HepG2 (cell line): ENCODE data around the gene KRTAP10-4. TPM values are rescaled to one million over a fixed set of nuclear protein-coding genes. Genes with fewer than 3 reads are reported as not detected.

ENCODE experiments used
- ARNTL ChIP-seq: sonication (generic); formaldehyde crosslinking; IDR thresholded peaks from 2 replicates; pipeline ENCODE4 v1.4.0; 2020; ENCODE audit warnings: mild to moderate bottlenecking, missing genetic modification reagents
- CENPT ChIP-seq: sonication (generic); formaldehyde crosslinking; IDR thresholded peaks from 2 replicates; pipeline ENCODE4 v1.8.0; 2022; ENCODE audit warnings: low read depth, mild to moderate bottlenecking, moderate library complexity, missing genetic modification reagents
- CREB1 ChIP-seq, 2 experiments: fragments of 450-650 bp in 1 of 2; IDR thresholded peaks; 2 replicates each; pipeline ENCODE4 v1.6.1; 2016 to 2017; ENCODE audit warnings: control low read depth in 1 of 2, mild to moderate bottlenecking in 1 of 2, missing compliant biosample characterization in 1 of 2, missing genetic modification characterization in 1 of 2
- FOXP4 ChIP-seq: sonication (generic); formaldehyde crosslinking; IDR thresholded peaks from 2 replicates; pipeline ENCODE4 v1.4.0; 2020; ENCODE audit warnings: missing genetic modification reagents
- HHEX ChIP-seq: IDR thresholded peaks from 2 replicates; pipeline ENCODE4 v1.6.1; 2016; ENCODE audit warnings: control low read depth
- HMG20A ChIP-seq: IDR thresholded peaks from 2 replicates; pipeline ENCODE4 v1.6.1; 2016; ENCODE audit warnings: borderline replicate concordance
- JARID2 ChIP-seq: sonication (generic); formaldehyde crosslinking; IDR thresholded peaks from 2 replicates; pipeline ENCODE4 v1.8.1; 2023; ENCODE audit warnings: missing genetic modification reagents, inconsistent platforms; ENCODE audit not compliant: insufficient replicate concordance
- KMT2B ChIP-seq: IDR thresholded peaks from 2 replicates; pipeline ENCODE4 v1.6.1; 2016; ENCODE audit warnings: missing genetic modification reagents, missing compliant biosample characterization
- MED13 ChIP-seq: sonication (generic); formaldehyde crosslinking; IDR thresholded peaks from 2 replicates; pipeline ENCODE4 v1.5.0; 2020; ENCODE audit warnings: missing genetic modification reagents
- PRPF4 ChIP-seq: fragments of 200-400 bp; formaldehyde crosslinking; IDR thresholded peaks from 2 replicates; pipeline ENCODE4 v1.6.1; 2016; ENCODE audit warnings: low read length, low read depth; ENCODE audit not compliant: poor library complexity, severe bottlenecking
- SMAD9 ChIP-seq: sonication (generic); formaldehyde crosslinking; IDR thresholded peaks from 2 replicates; pipeline ENCODE4 v1.5.1; 2020; ENCODE audit warnings: mild to moderate bottlenecking, missing genetic modification reagents
- SMC3 ChIP-seq: IDR thresholded peaks from 2 replicates; pipeline ENCODE4 v1.6.1; 2011; ENCODE audit warnings: low read length, improper control_type of control experiment
- ZBTB38 ChIP-seq: sonication (generic); formaldehyde crosslinking; IDR thresholded peaks from 2 replicates; pipeline ENCODE4 v1.5.1; 2020; ENCODE audit warnings: mild to moderate bottlenecking, missing genetic modification reagents
- ZFP62 ChIP-seq: sonication (generic); formaldehyde crosslinking; IDR thresholded peaks from 2 replicates; pipeline ENCODE4 v1.4.0; 2020; ENCODE audit warnings: missing genetic modification reagents
- ZNF101 ChIP-seq: sonication (generic); formaldehyde crosslinking; IDR thresholded peaks from 2 replicates; pipeline ENCODE4 v1.4.0; 2020; ENCODE audit warnings: mild to moderate bottlenecking, low read depth, missing genetic modification reagents, borderline replicate concordance
- ZNF180 ChIP-seq: sonication (generic); formaldehyde crosslinking; IDR thresholded peaks from 2 replicates; pipeline ENCODE4 v1.4.0; 2020; ENCODE audit warnings: low read depth, missing genetic modification reagents, borderline replicate concordance
- ZNF207 ChIP-seq: fragments of 450-650 bp; IDR thresholded peaks from 2 replicates; pipeline ENCODE4 v1.6.1; 2016; ENCODE audit warnings: antibody characterized with exemption, borderline replicate concordance
- ZNF414 ChIP-seq: sonication (generic); formaldehyde crosslinking; IDR thresholded peaks from 2 replicates; pipeline ENCODE4 v1.5.0; 2020; ENCODE audit warnings: missing genetic modification reagents
- ZNF841 ChIP-seq: sonication (generic); formaldehyde crosslinking; IDR thresholded peaks from 2 replicates; pipeline ENCODE4 v1.8.1; 2023; ENCODE audit warnings: missing genetic modification reagents, borderline replicate concordance
- polyA plus RNA-seq, 8 experiments: library from polyadenylated mRNA; depleted of rRNA in 3 of 8; stranded (reverse) in 7 of 8; unstranded in 1 of 8; fragments of >200 nt; fragmentation: Illumina TruSeq in 4 of 8; extraction: Trizol in 4 of 8; gene quantifications; 2 replicates each; pipeline versions ENCODE4 v1.2.1 to v1.2.3, GENCODE V29; 2011 to 2016; ENCODE audit warnings: low read depth in 4 of 8, missing spikeins in 1 of 8, mixed read lengths in 1 of 8; ENCODE audit not compliant: insufficient read depth in 1 of 8
- total RNA-seq, 5 experiments: library from RNA; depleted of rRNA; stranded (reverse); fragments of >200 nt; fragmentation: Illumina TruSeq; extraction: Trizol; gene quantifications; 2 replicates each; pipeline ENCODE4 v1.2.3, GENCODE V29; 2016; ENCODE audit warnings: low read depth in 1 of 5
- TF ChIP-seq, protein P1 (sequence below): sonication (generic); formaldehyde crosslinking; IDR thresholded peaks from 2 replicates; pipeline ENCODE4 v1.4.0; 2020; ENCODE audit warnings: missing genetic modification reagents, borderline replicate concordance

Gene KRTAP10-4
- total and polyA plus RNA-seq, 2 of the 13 experiments (the other 11 are each of a cell fraction or from before 2014, with no cell fraction given), result not detected

DNA sequence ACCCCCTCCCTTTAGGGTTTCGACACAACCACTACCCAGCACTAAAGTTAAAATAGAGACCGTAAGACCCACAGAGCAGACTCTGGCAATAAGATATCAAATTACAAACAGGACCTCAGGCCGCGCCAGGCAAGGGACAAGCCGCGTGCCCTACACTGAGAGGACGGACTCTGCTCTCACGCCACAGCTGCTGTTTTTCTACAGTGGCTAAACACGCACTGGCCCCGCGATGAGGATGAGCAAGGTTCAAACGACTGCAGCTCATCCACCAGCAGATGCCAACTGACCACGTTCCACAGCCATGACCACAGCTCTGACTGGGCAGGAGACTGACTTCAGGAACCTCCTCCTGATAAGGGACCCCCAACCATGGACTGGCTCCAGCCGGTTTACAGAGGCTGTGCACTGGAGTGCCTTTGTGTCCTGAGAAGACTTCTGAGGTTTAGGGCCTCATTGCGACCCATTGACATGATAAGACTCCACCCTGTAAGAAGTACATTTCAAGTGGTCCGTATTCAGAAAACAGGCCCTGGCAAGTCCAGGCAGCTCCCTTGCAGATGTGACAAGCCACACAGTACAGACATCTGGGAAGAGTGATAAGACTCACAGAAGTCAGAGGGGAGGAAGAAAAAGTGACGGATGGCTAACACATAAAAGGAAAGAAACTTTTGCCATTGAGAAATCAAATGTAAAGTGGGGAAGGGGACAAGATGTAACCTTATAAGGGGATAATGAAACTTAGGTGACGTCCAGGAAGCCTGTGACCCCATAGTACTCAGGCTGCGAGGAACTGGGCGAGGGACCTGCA is 20.3 kb downstream of the KRTAP10-4 start (continued):
- TF ChIP-seq CENPT (CRISPR knock-in tag) (no peak), ZNF841 (no peak), SMC3 (no peak), ARNTL (CRISPR knock-in tag) (peak; percentile 92), JARID2 (peak; percentile 47), ZFP62 (no peak), HHEX (CRISPR knock-in tag) (no peak), ZNF207 (no peak), MED13 (CRISPR knock-in tag) (no peak), KMT2B (CRISPR knock-in tag) (0 out of 2 replicates have a peak, but pooled peaks have one; percentile 41), SMAD9 (CRISPR knock-in tag) (no peak), ZBTB38 (CRISPR knock-in tag) (peak; percentile 71), ZNF180 (CRISPR knock-in tag) (no peak), HMG20A (CRISPR knock-in tag) (peak; percentile 88; the same call in 1 of the 2 replicates), FOXP4 (CRISPR knock-in tag) (peak; percentile 77), PRPF4 (no peak), CREB1 (IDR thresholded peaks at IDR 0.05) (no peak), CREB1 (CRISPR knock-in tag; IDR thresholded peaks at IDR 0.05) (no peak), ZNF101 (CRISPR knock-in tag) (no peak), ZNF414 (CRISPR knock-in tag) (peak; percentile 77; the same call in 1 of the 2 replicates)
- TF ChIP-seq, protein P1, sequence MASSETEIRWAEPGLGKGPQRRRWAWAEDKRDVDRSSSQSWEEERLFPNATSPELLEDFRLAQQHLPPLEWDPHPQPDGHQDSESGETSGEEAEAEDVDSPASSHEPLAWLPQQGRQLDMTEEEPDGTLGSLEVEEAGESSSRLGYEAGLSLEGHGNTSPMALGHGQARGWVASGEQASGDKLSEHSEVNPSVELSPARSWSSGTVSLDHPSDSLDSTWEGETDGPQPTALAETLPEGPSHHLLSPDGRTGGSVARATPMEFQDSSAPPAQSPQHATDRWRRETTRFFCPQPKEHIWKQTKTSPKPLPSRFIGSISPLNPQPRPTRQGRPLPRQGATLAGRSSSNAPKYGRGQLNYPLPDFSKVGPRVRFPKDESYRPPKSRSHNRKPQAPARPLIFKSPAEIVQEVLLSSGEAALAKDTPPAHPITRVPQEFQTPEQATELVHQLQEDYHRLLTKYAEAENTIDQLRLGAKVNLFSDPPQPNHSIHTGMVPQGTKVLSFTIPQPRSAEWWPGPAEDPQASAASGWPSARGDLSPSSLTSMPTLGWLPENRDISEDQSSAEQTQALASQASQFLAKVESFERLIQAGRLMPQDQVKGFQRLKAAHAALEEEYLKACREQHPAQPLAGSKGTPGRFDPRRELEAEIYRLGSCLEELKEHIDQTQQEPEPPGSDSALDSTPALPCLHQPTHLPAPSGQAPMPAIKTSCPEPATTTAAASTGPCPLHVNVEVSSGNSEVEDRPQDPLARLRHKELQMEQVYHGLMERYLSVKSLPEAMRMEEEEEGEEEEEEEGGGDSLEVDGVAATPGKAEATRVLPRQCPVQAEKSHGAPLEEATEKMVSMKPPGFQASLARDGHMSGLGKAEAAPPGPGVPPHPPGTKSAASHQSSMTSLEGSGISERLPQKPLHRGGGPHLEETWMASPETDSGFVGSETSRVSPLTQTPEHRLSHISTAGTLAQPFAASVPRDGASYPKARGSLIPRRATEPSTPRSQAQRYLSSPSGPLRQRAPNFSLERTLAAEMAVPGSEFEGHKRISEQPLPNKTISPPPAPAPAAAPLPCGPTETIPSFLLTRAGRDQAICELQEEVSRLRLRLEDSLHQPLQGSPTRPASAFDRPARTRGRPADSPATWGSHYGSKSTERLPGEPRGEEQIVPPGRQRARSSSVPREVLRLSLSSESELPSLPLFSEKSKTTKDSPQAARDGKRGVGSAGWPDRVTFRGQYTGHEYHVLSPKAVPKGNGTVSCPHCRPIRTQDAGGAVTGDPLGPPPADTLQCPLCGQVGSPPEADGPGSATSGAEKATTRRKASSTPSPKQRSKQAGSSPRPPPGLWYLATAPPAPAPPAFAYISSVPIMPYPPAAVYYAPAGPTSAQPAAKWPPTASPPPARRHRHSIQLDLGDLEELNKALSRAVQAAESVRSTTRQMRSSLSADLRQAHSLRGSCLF (CRISPR knock-in tag), result no peak
